Measurements from ENCODE around the gene EARS2.

The EARS2 gene

DNA sequence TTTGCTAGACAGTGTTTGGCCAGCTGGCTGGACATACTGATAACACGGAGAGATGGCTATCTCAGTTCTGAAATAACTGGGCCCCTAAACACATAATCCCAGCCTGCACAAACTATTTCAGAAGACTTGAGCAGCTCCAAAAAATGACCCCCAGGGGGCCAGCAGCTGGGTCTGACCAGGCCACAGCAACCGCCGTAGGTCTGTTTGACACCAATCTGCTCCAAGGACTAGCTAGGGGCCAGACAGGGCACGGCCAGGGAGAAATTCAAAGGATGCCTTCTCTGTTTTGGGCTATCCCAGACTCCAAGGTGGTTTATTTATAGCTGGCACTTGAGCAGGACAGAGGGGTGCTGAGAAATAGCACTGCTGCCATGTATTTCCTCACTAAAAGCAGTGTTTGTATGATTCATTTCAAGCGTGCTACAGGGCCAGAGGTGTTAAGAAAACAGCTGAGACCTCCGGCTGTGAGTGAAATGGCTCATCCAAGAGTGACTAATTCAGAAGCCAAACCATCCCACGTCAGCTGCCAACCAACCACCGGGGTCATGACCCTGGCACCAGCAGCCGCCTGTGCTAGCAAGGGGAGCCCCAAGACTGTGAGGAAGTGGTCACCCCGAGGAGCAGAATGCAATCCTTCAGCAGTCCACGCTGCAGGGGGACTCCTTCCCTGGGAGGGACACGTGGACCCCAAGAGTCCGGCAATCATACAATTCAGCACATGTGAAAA, 52.5 kb downstream of the EARS2 start:
- no peaks in the 10 kb centered on the region for H3K9me3 ChIP-seq (ENCODE audit: insufficient read depth, low read length)
- peaks cover 51% of the 10 kb centered on the region for H3K36me3 ChIP-seq (ENCODE audit: insufficient read depth, insufficient read length, low read length)
- H3K27me3 ChIP-seq (ENCODE audit: insufficient read depth, insufficient read length) = no peaks in the 10 kb centered on the region
- DNase-seq (ENCODE audit: low read depth, low spot score) = no peak
- no peak overlapping the region for H3K9ac ChIP-seq (ENCODE audit: insufficient read length, low read depth)
- no peak overlapping the region for H3K4me3 ChIP-seq (ENCODE audit: insufficient read length, low read depth)
- peaks cover 22% of the 10 kb centered on the region for H3K4me1 ChIP-seq (ENCODE audit: insufficient read depth, insufficient read length)
- no peak for TF ChIP-seq ZNF274 (IDR thresholded peaks at IDR 0.05; ENCODE audit: low read depth, low read length)
- no peak for TF ChIP-seq SUZ12 (IDR thresholded peaks at IDR 0.05; ENCODE audit: extremely low read depth, insufficient read depth, insufficient read length)
- TF ChIP-seq YY1 (IDR thresholded peaks at IDR 0.05; ENCODE audit: insufficient read depth, insufficient read length) = no peak

GRCh38 chr16:23504076-23504452, 53.1 kb downstream of the EARS2 start:
- DNase-seq (ENCODE audit: low read depth, low spot score) = no peak
- H3K36me3 ChIP-seq (ENCODE audit: insufficient read depth, insufficient read length, low read length) = peaks cover 51% of the 10 kb centered on the region
- TF ChIP-seq ZNF274 (IDR thresholded peaks at IDR 0.05; ENCODE audit: low read depth, low read length) = no peak

GRCh38 chr16:23502466-23502865, 54.7 kb downstream of the EARS2 start:
- Histone ChIP-seq H3K4me1 (ENCODE audit: insufficient read depth, insufficient read length) (peaks cover 22% of the 10 kb centered on the region), H3K36me3 (ENCODE audit: insufficient read depth, insufficient read length, low read length) (peaks cover 46% of the 10 kb centered on the region), H3K27me3 (ENCODE audit: insufficient read depth, insufficient read length) (no peaks in the 10 kb centered on the region), H3K9ac (ENCODE audit: insufficient read length, low read depth) (no peak overlapping the region), H3K9me3 (ENCODE audit: insufficient read depth, low read length) (no peaks in the 10 kb centered on the region), H3K4me3 (ENCODE audit: insufficient read length, low read depth) (no peak overlapping the region)
- no peak for DNase-seq (ENCODE audit: low read depth, low spot score)
- TF ChIP-seq ZNF274 (IDR thresholded peaks at IDR 0.05; ENCODE audit: low read depth, low read length) (no peak), SUZ12 (IDR thresholded peaks at IDR 0.05; ENCODE audit: extremely low read depth, insufficient read depth, insufficient read length) (no peak), YY1 (IDR thresholded peaks at IDR 0.05; ENCODE audit: insufficient read depth, insufficient read length) (no peak)

More at GRCh38 chr16:23504076-23504452, 53.1 kb downstream of the EARS2 start:
- Histone ChIP-seq H3K27me3 (ENCODE audit: insufficient read depth, insufficient read length) (no peaks in the 10 kb centered on the region), H3K9ac (ENCODE audit: insufficient read length, low read depth) (no peak overlapping the region), H3K4me3 (ENCODE audit: insufficient read length, low read depth) (no peak overlapping the region), H3K9me3 (ENCODE audit: insufficient read depth, low read length) (no peaks in the 10 kb centered on the region), H3K4me1 (ENCODE audit: insufficient read depth, insufficient read length) (peaks cover 22% of the 10 kb centered on the region)

DNA sequence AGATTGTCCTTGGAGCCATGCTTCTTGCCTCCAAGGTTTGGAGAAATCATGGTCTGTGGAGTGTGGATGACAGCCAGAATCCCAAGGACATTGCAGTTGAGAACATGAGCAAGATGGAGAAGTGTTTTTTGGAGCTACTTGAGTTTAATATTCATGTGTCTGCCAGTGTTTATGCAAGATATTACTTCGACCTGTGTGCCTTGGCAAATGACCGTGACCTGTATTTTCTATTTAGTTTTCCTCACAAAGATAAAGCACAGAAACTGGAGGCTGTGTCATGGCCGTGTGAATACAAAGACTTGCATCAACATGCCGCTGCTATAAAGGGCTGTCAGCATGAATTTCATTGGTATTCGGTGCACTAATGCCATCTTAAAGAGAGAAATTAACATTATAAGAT, 55.9 kb downstream of the EARS2 start:
- Histone ChIP-seq H3K9me3 (ENCODE audit: insufficient read depth, low read length) (no peaks in the 10 kb centered on the region), H3K4me3 (ENCODE audit: insufficient read length, low read depth) (no peak overlapping the region), H3K36me3 (ENCODE audit: insufficient read depth, insufficient read length, low read length) (peaks cover 41% of the 10 kb centered on the region), H3K9ac (ENCODE audit: insufficient read length, low read depth) (no peak overlapping the region), H3K4me1 (ENCODE audit: insufficient read depth, insufficient read length) (peaks cover 23% of the 10 kb centered on the region), H3K27me3 (ENCODE audit: insufficient read depth, insufficient read length) (no peaks in the 10 kb centered on the region)
- DNase-seq (ENCODE audit: low read depth, low spot score) = no peak
- TF ChIP-seq ZNF274 (IDR thresholded peaks at IDR 0.05; ENCODE audit: low read depth, low read length) (no peak), SUZ12 (IDR thresholded peaks at IDR 0.05; ENCODE audit: extremely low read depth, insufficient read depth, insufficient read length) (no peak), YY1 (IDR thresholded peaks at IDR 0.05; ENCODE audit: insufficient read depth, insufficient read length) (no peak)

- Histone ChIP-seq H3K4me3 (ENCODE audit: insufficient read length, low read depth) (no peak overlapping the region), H3K9me3 (ENCODE audit: insufficient read depth, low read length) (no peaks in the 10 kb centered on the region), H3K27me3 (ENCODE audit: insufficient read depth, insufficient read length) (no peaks in the 10 kb centered on the region), H3K36me3 (ENCODE audit: insufficient read depth, insufficient read length, low read length) (peaks cover 42% of the 10 kb centered on the region), H3K9ac (ENCODE audit: insufficient read length, low read depth) (no peak overlapping the region), H3K4me1 (ENCODE audit: insufficient read depth, insufficient read length) (peaks cover 20% of the 10 kb centered on the region)
- TF ChIP-seq ZNF274 (IDR thresholded peaks at IDR 0.05; ENCODE audit: low read depth, low read length) (no peak), YY1 (IDR thresholded peaks at IDR 0.05; ENCODE audit: insufficient read depth, insufficient read length) (no peak), SUZ12 (IDR thresholded peaks at IDR 0.05; ENCODE audit: extremely low read depth, insufficient read depth, insufficient read length) (no peak)
- no peak for DNase-seq (ENCODE audit: low read depth, low spot score)
Measured at GRCh38 chr16:23500862-23501225, 56.3 kb downstream of the EARS2 start.

DNA sequence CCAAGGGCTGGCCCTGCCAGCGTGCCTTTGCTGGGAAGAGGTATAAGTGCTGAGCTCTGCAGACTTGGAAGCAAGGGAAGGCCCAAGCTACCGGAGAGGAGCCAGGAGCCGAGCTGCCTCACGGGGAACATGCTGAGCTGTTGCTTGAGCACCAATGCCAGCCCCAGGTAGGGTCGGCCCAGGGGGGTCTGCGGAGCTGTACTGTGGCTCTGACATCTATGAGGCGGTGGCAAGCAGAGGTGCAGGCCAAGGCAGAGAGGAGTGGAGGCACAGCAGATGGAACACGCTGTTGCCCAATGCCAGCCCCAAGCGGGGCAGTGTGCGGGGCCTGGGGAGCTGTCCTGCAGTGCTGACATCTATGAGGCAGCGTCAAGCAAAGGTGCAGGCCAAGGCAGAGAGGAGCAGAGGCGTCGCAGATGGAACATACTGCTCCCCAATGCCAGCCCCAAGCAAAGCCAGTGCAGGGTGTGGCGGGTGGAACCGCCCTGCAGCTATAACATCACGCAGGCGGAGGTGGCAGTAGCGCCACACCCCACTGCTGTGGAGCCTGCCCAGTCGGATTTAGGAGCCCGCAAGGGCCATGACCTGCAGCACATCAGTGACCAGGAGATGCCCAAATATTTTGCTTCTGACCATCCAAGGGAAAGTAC, 56.8 kb downstream of the EARS2 start:
- Histone ChIP-seq H3K4me1 (ENCODE audit: insufficient read depth, insufficient read length) (peaks cover 20% of the 10 kb centered on the region), H3K9ac (ENCODE audit: insufficient read length, low read depth) (no peak overlapping the region), H3K4me3 (ENCODE audit: insufficient read length, low read depth) (no peak overlapping the region), H3K27me3 (ENCODE audit: insufficient read depth, insufficient read length) (no peaks in the 10 kb centered on the region), H3K9me3 (ENCODE audit: insufficient read depth, low read length) (no peaks in the 10 kb centered on the region), H3K36me3 (ENCODE audit: insufficient read depth, insufficient read length, low read length) (peaks cover 47% of the 10 kb centered on the region)
- TF ChIP-seq YY1 (IDR thresholded peaks at IDR 0.05; ENCODE audit: insufficient read depth, insufficient read length) = no peak
- no peak for TF ChIP-seq ZNF274 (IDR thresholded peaks at IDR 0.05; ENCODE audit: low read depth, low read length)
- TF ChIP-seq SUZ12 (IDR thresholded peaks at IDR 0.05; ENCODE audit: extremely low read depth, insufficient read depth, insufficient read length) = no peak
- DNase-seq (ENCODE audit: low read depth, low spot score) = no peak

DNA sequence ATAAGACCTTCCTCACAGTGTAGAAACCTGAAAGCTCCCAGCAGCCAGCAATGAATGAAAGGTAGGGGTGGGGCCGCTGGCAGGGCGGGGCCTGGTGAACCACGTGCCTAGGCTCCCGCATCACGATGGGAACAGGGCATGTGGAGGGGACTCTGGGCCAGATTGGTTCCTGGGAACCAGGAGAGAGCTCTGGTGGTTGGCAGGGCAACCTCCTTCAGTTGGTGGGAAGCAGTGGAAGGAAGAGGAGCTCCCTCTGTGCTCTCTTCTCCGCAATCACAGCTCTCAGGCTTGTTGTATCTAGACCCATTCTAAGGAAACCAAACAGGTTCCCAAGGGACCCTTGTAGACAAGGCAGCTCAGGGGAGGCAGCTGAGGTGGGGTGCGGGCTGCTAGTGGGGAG, 57.3 kb downstream of the EARS2 start:
- peaks cover 49% of the 10 kb centered on the region for H3K36me3 ChIP-seq (ENCODE audit: insufficient read depth, insufficient read length, low read length)
- no peak overlapping the region for H3K4me3 ChIP-seq (ENCODE audit: insufficient read length, low read depth)
- H3K9ac ChIP-seq (ENCODE audit: insufficient read length, low read depth) = no peak overlapping the region
- DNase-seq (ENCODE audit: low read depth, low spot score) = no peak
- no peaks in the 10 kb centered on the region for H3K27me3 ChIP-seq (ENCODE audit: insufficient read depth, insufficient read length)
- no peak for TF ChIP-seq YY1 (IDR thresholded peaks at IDR 0.05; ENCODE audit: insufficient read depth, insufficient read length)
- peaks cover 17% of the 10 kb centered on the region for H3K4me1 ChIP-seq (ENCODE audit: insufficient read depth, insufficient read length)
- H3K9me3 ChIP-seq (ENCODE audit: insufficient read depth, low read length) = no peaks in the 10 kb centered on the region
